B cell (primary cell): ENCODE measurements around the gene UMOD. TPM values are rescaled to one million over a fixed set of nuclear protein-coding genes. Genes with fewer than 3 reads are reported as not detected.

Experiments
- ATAC-seq: fragments of 200-7000 bp; cut with Tn5 transposase; one replicate; pipeline ENCODE4 v1.10.0; 2021; ENCODE audit warnings: low read depth, mild to moderate bottlenecking, moderate number of reproducible peaks, moderate library complexity
- CTCF ChIA-PET: fragments of 350-600 bp; sonication (Branson Sonifier 250); formaldehyde crosslinking; loops from one replicate; lab custom pipeline; 2021; ENCODE audit warnings: antibody characterized with exemption, inconsistent platforms; lab: Charles Lee
- POLR2A ChIA-PET: fragments of 350-600 bp; sonication (Branson Sonifier 250); formaldehyde crosslinking; loops from one replicate; lab custom pipeline; 2021; ENCODE audit warnings: antibody characterized with exemption; lab: Charles Lee
- DNase-seq: peaks from one replicate; pipeline ENCODE4 v3.0.0; 2013
- H2AFZ ChIP-seq: 2 replicates; pipeline ENCODE4 v1.6.1; 2012; ENCODE audit warnings: mild to moderate bottlenecking, low read depth, low read length; ENCODE audit not compliant: insufficient read depth, poor library complexity, severe bottlenecking
- H3K27ac ChIP-seq, 2 donors: 1 replicate in 1 of 2; 2 replicates in 1 of 2; pipeline ENCODE4 v1.5.1; 2012 to 2013; ENCODE audit warnings: low read length in 2 of 2, mild to moderate bottlenecking in 2 of 2, moderate library complexity in 1 of 2
- H3K27me3 ChIP-seq, 4 experiments: fragments of 200-600 bp in 1 of 4; sonication (generic) in 1 of 4; replicated peaks in 1 of 4; 1 replicate in 2 of 4; 2 replicates in 2 of 4; pipeline versions ENCODE4 v1.6.1 to v1.7.0; 2013 to 2016; ENCODE audit warnings: low read length in 3 of 4, mild to moderate bottlenecking in 2 of 4, mixed read lengths in 1 of 4, moderate library complexity in 1 of 4; ENCODE audit not compliant: insufficient read depth in 4 of 4, control insufficient read depth in 3 of 4; ENCODE audit errors: control extremely low read depth in 1 of 4
- H3K36me3 ChIP-seq, 2 experiments: replicated peaks in 1 of 2; 1 replicate in 1 of 2; 2 replicates in 1 of 2; pipeline versions ENCODE4 v1.6.1 to v1.7.1; 2013; ENCODE audit warnings: low read length in 1 of 2; ENCODE audit not compliant: insufficient read depth in 2 of 2, control insufficient read depth in 1 of 2; ENCODE audit errors: control extremely low read depth in 1 of 2, extremely low read depth in 1 of 2
- H3K4me1 ChIP-seq, 2 donors: fragments of 200-600 bp in 1 of 2; sonication (generic) in 1 of 2; 1 replicate in 1 of 2; 2 replicates in 1 of 2; pipeline versions ENCODE4 v1.5.1 to v1.6.1; 2013 to 2017; ENCODE audit warnings: low read length in 2 of 2; ENCODE audit not compliant: control insufficient read depth in 2 of 2, insufficient read depth in 2 of 2
- H3K4me2 ChIP-seq: replicated peaks from 2 replicates; pipeline ENCODE3; 2012; ENCODE audit warnings: mild to moderate bottlenecking, low read depth, low read length; ENCODE audit not compliant: poor library complexity, severe bottlenecking
- H3K4me3 ChIP-seq, 5 experiments: fragments of 200-600 bp in 1 of 5; sonication (generic) in 1 of 5; 1 replicate in 3 of 5; 2 replicates in 2 of 5; pipeline versions ENCODE4 v1.5.1 to v1.7.0; 2011 to 2016; ENCODE audit warnings: low read length in 4 of 5, mild to moderate bottlenecking in 4 of 5, low read depth in 2 of 5, control low read depth in 1 of 5, moderate library complexity in 1 of 5; ENCODE audit not compliant: insufficient read depth in 1 of 5; ENCODE audit errors: control extremely low read depth in 1 of 5, extremely low read depth in 1 of 5
- H3K79me2 ChIP-seq: fragments of 200-600 bp; sonication (generic); one replicate; pipeline ENCODE4 v1.6.0; 2016; ENCODE audit warnings: low read length; ENCODE audit not compliant: control insufficient read depth, insufficient read depth
- H3K9ac ChIP-seq: fragments of 200-600 bp; sonication (generic); 2 replicates; pipeline ENCODE4 v1.6.1; 2017; ENCODE audit warnings: mild to moderate bottlenecking, low read length, moderate library complexity
- H3K9me3 ChIP-seq, 3 donors: one replicate each; pipeline versions ENCODE4 v1.6.1 to v1.7.1; 2013; ENCODE audit warnings: low read length in 2 of 3; ENCODE audit not compliant: control insufficient read depth in 2 of 3, insufficient read depth in 1 of 3; ENCODE audit errors: control extremely low read depth in 1 of 3
- H4K20me1 ChIP-seq: 2 replicates; pipeline ENCODE4 v1.6.0; 2012; ENCODE audit warnings: mild to moderate bottlenecking, low read length; ENCODE audit not compliant: insufficient read depth, control insufficient read depth, poor library complexity, severe bottlenecking
- H3K27ac Mint-ChIP-seq: one replicate; pipeline ENCODE4 v1.8.0; 2021; ENCODE audit warnings: mixed read lengths
- H3K27me3 Mint-ChIP-seq: one replicate; pipeline ENCODE4 v1.8.0; 2021; ENCODE audit warnings: mixed read lengths
- H3K4me1 Mint-ChIP-seq: one replicate; pipeline ENCODE4 v1.8.0; 2021; ENCODE audit warnings: mixed read lengths
- H3K4me3 Mint-ChIP-seq: one replicate; pipeline ENCODE4 v1.8.0; 2021; ENCODE audit warnings: mixed read lengths
- H3K9me3 Mint-ChIP-seq: one replicate; pipeline ENCODE4 v1.8.0; 2022; ENCODE audit warnings: mixed read lengths; ENCODE audit not compliant: insufficient read depth
- CTCF ChIP-seq: fragments of 200-600 bp; IDR thresholded peaks from one replicate; pipeline ENCODE4 v1.8.0; 2022; ENCODE audit warnings: antibody characterized with exemption, mild to moderate bottlenecking
- EZH2 ChIP-seq: IDR thresholded peaks from 2 replicates; pipeline ENCODE4 v1.6.1; 2012; ENCODE audit warnings: borderline replicate concordance, low read depth, mild to moderate bottlenecking, moderate library complexity, low read length; ENCODE audit not compliant: insufficient read depth, poor library complexity, severe bottlenecking
- WGBS: methylation state at CpG from one replicate; pipeline ENCODE4 v1.1.5; 2013; ENCODE audit warnings: missing lambda C conversion rate; ENCODE audit not compliant: insufficient coverage; 5-methylcytosine and 5-hydroxymethylcytosine counted together
- intact Hi-C: fragments of 100-400 bp; cut with micrococcal nuclease; formaldehyde crosslinking; loops from one replicate; pipeline ENCODE4 v1.10.0; 2022
- polyA plus RNA-seq: library from polyadenylated mRNA; depleted of rRNA; stranded (reverse); fragments of >200 nt; gene quantifications from 2 replicates; pipeline ENCODE4 v1.2.3, GENCODE V29; 2012
- total RNA-seq, 2 donors: library from RNA; stranded (reverse); fragments of 120-200 nt in 1 of 2; gene quantifications; 1 replicate in 1 of 2; 2 replicates in 1 of 2; pipeline versions ENCODE4 v1.2.3 to v1.2.4, GENCODE V29; 2013 to 2022

UMOD gene
- total and polyA plus RNA-seq, 2 donors (not counting 1 experiment from before 2014, with no cell fraction given): not detected

DNA sequence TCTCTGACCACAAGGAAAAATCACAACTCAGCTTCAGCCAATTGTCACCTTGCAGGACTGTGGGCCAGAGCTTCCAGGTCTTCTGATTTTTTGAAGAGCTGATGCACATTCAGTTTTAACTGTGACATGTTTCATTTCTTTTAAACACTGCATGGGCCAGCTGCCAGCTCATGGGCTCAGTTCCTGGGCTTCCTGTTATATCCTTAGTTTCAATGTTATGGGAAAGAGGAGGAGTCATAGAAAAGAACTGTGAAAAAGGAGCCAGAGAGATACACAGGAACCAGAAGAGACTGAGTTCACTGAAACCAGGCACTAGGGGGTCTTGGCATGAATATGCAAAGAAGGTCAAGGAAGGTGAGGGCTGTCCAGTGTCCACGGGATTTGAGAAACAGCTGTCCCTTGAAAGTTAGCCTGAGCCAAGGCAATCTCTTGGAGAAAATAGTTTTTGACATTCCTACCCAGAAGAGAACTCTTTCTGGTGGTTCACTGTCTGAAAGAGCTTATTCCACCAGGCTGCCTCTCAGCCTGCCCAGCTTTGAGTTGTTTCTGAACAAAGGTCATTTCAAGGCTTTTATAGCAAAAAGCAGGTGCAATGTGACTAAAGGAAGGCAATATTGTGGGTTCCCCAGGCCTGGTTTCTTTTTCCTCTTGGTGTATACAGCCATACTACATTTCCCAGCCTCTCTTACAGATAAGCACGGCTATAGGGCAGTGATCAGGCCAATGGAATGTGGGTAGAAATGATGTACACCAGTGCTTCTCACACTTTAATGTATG lies 41.5 kb upstream of the UMOD start:
- no peak overlapping the region for H3K27ac ChIP-seq
- no peak overlapping the region for H3K4me2 ChIP-seq
- no peaks in the 10 kb centered on the region for H3K79me2 ChIP-seq
- H4K20me1 ChIP-seq: no peaks in the 10 kb centered on the region
- Mint-ChIP-seq H3K4me3 (no peak overlapping the region), H3K9me3 (no peaks in the 10 kb centered on the region), H3K27ac (no peak overlapping the region), H3K27me3 (no peaks in the 10 kb centered on the region), H3K4me1 (no peaks in the 10 kb centered on the region)
- intact Hi-C loops: no loop called here
- H3K4me3 ChIP-seq: no peak overlapping the region
- no peak for TF ChIP-seq CTCF
- no peak for TF ChIP-seq EZH2
- no peaks in the 10 kb centered on the region for H3K9me3 ChIP-seq
- no peak overlapping the region for H3K9ac ChIP-seq
- no peaks in the 10 kb centered on the region for H3K27me3 ChIP-seq
- no peaks in the 10 kb centered on the region for H3K4me1 ChIP-seq
- 57% methylated on average over 1 of the region's 2 CpGs for WGBS
- ATAC-seq: no peak
- POLR2A ChIA-PET: no interaction called here
- no peak overlapping the region for H2AFZ ChIP-seq
- no peak for DNase-seq
- H3K36me3 ChIP-seq: no peaks in the 10 kb centered on the region
- CTCF ChIA-PET: interaction anchor here (4.4 kb wide), 1 partner anchor 9 kb away, joined by 30 read pairs; no protein-coding TSS in a partner anchor

GRCh38 chr16:20391045-20391444 lies 38.5 kb upstream of the UMOD start:
- H3K4me3 ChIP-seq: no peak overlapping the region
- H3K4me1 Mint-ChIP-seq: no peaks in the 10 kb centered on the region
- ATAC-seq: no peak
- peaks cover 0 to 9% (median 1%) of the 10 kb centered on the region in 4 experiments for H3K27me3 ChIP-seq
- no peak for TF ChIP-seq CTCF
- TF ChIP-seq EZH2: no peak
- H3K4me3 Mint-ChIP-seq: no peak overlapping the region
- no peaks in the 10 kb centered on the region for H4K20me1 ChIP-seq
- no peak overlapping the region for H2AFZ ChIP-seq
- ChIA-PET CTCF (no interaction called here), POLR2A (no interaction called here)
- no peaks in the 10 kb centered on the region for H3K79me2 ChIP-seq
- no peak overlapping the region for H3K9ac ChIP-seq
- peaks cover 0 to 3% (median 0%) of the 10 kb centered on the region in 3 donors for H3K9me3 ChIP-seq
- H3K27ac Mint-ChIP-seq: no peak overlapping the region
- WGBS: 93% methylated on average over 5 of the region's 5 CpGs
- DNase-seq: no peak
- peaks cover 17% of the 10 kb centered on the region for H3K27me3 Mint-ChIP-seq
- H3K9me3 Mint-ChIP-seq: no peaks in the 10 kb centered on the region
- no peaks in the 10 kb centered on the region for H3K36me3 ChIP-seq
- H3K27ac ChIP-seq: no peak overlapping the region
- intact Hi-C loops: no loop called here
- H3K4me1 ChIP-seq: no peaks in the 10 kb centered on the region
- H3K4me2 ChIP-seq: no peak overlapping the region
